T-helper 17 cell (primary cell): ENCODE measurements around the gene SAP30BP. TPM values are rescaled to one million over a fixed set of nuclear protein-coding genes. Genes with fewer than 3 reads are reported as not detected.
A peak's percentile ranks its signal among the peaks of the same experiment; 100 is the strongest.

Experiments
- ATAC-seq: fragments of 150-1000 bp; cut with Tn5 transposase; 2 replicates; pipeline ENCODE4 v1.10.0; 2021; ENCODE audit warnings: mild to moderate bottlenecking, moderate library complexity
- DNase-seq, 3 donors: peaks; one replicate each; pipeline versions ENCODE4 v3.0.0 to v3.0.0-alpha.2; 2020 to 2021
- H3K9me3 ChIP-seq: one replicate; pipeline ENCODE4 v1.7.0; 2013; ENCODE audit warnings: low read length, mild to moderate bottlenecking; ENCODE audit not compliant: control insufficient read depth, poor library complexity, severe bottlenecking
- H3K27ac Mint-ChIP-seq: one replicate; pipeline ENCODE4 v1.8.0; 2022; ENCODE audit warnings: mild to moderate bottlenecking, moderate library complexity, mixed read lengths
- H3K27me3 Mint-ChIP-seq: one replicate; pipeline ENCODE4 v1.8.0; 2022; ENCODE audit warnings: mixed read lengths
- H3K36me3 Mint-ChIP-seq: one replicate; pipeline ENCODE4 v1.8.0; 2022; ENCODE audit warnings: low read depth, mixed read lengths
- H3K4me1 Mint-ChIP-seq: one replicate; pipeline ENCODE4 v1.8.0; 2022; ENCODE audit warnings: mild to moderate bottlenecking, mixed read lengths
- H3K4me3 Mint-ChIP-seq: one replicate; pipeline ENCODE4 v1.8.0; 2022; ENCODE audit warnings: mild to moderate bottlenecking, moderate library complexity, mixed read lengths
- total RNA-seq, 4 donors: library from RNA in 2 of 4; stranded (reverse) in 2 of 4; gene quantifications; one replicate each; pipeline ENCODE4 v1.2.3 and lab custom pipeline; 2022 to 2026

Gene SAP30BP
- total RNA-seq (100 to 1,000 TPM; 178 to 235 TPM), total RNA-seq (lab: John Stamatoyannopoulos, UW) (126 to 132 reads per million in 2 donors)

DNA sequence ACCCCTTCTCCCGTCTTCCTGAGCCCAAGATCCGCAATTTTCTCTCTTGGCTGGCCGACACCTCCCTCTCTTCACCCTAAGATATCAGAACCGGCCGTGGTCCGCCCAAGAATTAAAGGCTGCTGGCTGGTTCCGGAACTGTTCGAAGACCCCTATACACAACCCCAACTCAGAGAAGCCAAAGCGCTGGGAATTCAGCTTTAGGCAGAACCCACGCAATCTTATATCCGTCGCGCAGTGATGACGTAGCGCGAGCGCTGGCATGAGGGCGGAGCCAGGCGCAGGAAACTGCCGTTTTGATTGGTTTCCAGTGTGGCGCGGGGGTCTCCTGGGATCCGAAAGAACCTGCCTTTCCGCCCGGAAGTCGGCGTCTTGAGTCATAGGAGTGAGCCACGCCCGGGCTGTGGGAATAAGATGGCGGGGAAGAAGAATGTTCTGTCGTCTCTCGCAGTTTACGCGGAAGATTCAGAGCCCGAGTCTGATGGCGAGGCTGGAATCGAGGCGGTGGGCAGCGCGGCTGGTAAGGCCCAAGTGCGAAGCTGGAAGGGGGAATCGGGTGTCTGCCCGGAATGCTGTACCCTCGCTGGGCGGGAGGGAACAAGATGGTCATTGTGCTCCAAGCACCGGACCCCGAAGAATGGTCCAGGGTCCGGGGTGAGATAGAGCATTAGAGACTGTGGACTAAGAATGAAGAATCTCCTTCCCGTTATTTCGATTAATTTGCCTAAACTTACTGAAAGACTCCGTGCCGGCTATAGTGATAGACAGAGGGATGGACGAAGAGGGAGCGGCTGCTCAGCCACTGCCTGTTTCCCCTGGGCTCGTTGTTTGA, at the start of gene SAP30BP, which contains the start of gene RECQL5:
TSS of gene SAP30BP (plus strand) at position 380 of the 832 bp plus-strand sequence. CDS start at position 415, 35 bp downstream.
TSS of gene RECQL5 (minus strand) at position 196 of the 832 bp plus-strand sequence. CDS start 597 bp downstream, outside the sequence.
- peaks cover 9% of the 10 kb centered on the region for H3K36me3 Mint-ChIP-seq
- H3K27ac Mint-ChIP-seq, result no peak within 1 kb of the TSS
- DNase-seq, result peak; percentile 91 to 98 (median 96)
- peak; percentile 100 for ATAC-seq
- no peaks in the 10 kb centered on the region for H3K27me3 Mint-ChIP-seq
- H3K4me3 Mint-ChIP-seq, result peak within 1 kb of the TSS; percentile 49
- no peaks in the 10 kb centered on the region for H3K9me3 ChIP-seq
- peaks cover 10% of the 10 kb centered on the region for H3K4me1 Mint-ChIP-seq

DNA sequence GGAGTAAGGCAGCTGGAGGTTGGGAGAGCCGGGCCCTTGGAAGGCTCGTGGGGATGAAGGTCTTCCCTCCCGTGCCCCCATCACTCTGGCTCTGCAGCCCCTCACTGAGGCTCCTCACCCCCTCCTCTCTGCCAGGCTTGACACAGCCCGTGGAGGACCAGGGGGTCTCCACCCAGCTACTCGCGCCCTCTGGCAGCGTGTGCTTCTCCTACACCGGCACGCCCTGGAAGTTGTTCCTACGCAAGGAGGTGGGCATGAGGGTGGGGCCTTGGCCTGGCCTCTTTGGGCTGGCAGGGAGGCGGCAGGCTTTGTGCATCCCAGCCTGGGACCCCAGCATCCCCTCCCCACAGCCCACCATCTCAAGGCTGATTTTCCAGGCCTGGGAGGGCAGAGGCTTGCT, 49.5 kb upstream of the SAP30BP start:
- no peak for DNase-seq

DNA sequence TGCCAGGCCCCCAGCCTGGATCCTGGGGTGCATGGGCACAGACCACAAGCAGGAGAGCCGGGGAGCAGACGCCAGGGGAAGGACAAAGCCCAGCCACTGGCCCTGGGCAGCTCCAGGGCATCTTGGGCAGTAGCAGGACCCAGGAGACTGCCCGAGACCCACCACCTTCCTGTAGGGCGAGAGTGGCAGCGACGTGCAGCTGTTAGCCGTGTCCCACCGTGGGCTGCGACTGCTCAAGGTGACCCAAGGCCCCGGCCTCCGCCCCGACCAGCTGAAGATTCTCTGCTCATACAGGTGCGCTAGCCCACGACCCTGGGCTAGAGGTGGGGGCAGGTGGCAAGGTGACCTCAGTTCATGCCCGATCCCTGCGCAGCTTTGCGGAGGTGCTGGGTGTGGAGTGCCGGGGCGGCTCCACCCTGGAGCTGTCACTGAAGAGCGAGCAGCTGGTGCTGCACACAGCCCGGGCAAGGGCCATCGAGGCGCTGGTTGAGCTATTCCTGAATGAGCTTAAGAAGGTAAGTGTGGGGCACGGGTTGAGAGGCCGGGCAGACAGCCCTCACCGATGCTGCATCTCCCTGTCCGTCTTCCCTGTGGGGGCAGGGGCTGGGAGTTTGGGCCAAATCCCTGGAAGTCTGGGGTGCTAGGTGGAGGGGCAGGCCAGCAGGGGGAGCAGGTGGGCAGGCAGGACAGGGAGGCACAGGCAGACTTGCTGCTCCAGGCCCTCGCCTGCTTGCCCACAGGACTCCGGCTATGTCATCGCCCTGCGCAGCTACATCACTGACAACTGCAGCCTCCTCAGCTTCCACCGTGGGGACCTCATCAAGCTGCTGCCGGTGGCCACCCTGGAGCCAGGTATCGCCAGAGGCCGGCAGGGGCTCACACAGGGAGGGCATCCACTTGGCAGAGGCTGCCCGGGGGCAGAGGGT, 47.4 kb upstream of the SAP30BP start:
- no peaks in the 10 kb centered on the region for H3K9me3 ChIP-seq
- Mint-ChIP-seq H3K27me3 (no peaks in the 10 kb centered on the region), H3K36me3 (no peaks in the 10 kb centered on the region), H3K4me1 (peaks cover 11% of the 10 kb centered on the region), H3K27ac (no peak overlapping the region), H3K4me3 (no peak overlapping the region)
- ATAC-seq (no peak), DNase-seq (no peak)

More for the DNA sequence above, 49.5 kb upstream of the SAP30BP start:
- Mint-ChIP-seq H3K4me1 (peaks cover 9% of the 10 kb centered on the region), H3K4me3 (no peak overlapping the region), H3K36me3 (no peaks in the 10 kb centered on the region), H3K27me3 (no peaks in the 10 kb centered on the region), H3K27ac (no peak overlapping the region)
- ATAC-seq, result no peak
- no peaks in the 10 kb centered on the region for H3K9me3 ChIP-seq

DNA sequence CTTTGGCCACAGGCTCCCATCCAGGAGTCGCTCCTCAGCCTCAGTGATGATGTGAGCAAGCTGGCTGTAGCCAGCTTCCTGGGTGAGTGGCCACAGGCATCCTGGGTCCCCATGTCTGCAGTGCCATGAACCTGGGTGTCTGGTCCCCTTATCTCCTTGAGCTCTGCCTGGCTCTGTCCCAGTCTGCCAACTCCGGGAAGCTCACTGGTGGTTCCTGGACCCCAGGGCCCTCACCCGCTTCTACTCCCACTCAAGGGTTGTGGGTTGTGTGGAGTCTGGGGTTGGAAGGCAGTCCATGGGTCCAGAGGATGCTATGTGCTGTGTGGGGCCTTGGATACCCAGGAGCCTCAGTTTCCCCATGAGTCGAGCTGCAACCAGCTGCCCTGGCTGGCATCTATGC, 45.6 kb upstream of the SAP30BP start:
- no peak for DNase-seq
- Mint-ChIP-seq H3K4me1 (peaks cover 9% of the 10 kb centered on the region), H3K36me3 (no peaks in the 10 kb centered on the region), H3K27me3 (no peaks in the 10 kb centered on the region), H3K27ac (no peak overlapping the region), H3K4me3 (no peak overlapping the region)
- ATAC-seq, result no peak
- H3K9me3 ChIP-seq, result no peaks in the 10 kb centered on the region

DNA sequence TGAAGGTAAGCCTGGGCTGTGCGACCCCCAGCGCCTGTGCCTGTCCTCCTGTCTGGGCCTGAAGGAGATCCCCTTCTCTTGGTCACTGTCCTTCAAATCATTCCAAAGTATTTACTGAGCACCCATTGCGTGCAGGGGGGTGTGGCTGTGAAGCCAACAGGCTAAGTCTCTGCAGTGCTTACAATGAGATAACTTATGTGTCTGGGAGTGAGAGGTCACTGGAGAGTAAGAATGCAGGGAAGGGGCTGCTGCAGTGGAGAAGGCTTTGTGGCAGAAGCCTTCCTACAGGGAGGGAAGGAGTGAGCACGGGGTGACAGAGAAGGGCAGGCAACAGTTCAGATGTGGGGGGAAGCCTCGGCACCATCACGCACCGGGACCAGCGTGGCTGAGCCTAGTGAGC, 45.1 kb upstream of the SAP30BP start:
- Mint-ChIP-seq H3K27me3 (no peaks in the 10 kb centered on the region), H3K4me3 (no peak overlapping the region), H3K36me3 (no peaks in the 10 kb centered on the region), H3K4me1 (peaks cover 9% of the 10 kb centered on the region), H3K27ac (peak overlapping the region; percentile 29)
- H3K9me3 ChIP-seq, result no peaks in the 10 kb centered on the region
- DNase-seq (no peak), ATAC-seq (no peak)

DNA sequence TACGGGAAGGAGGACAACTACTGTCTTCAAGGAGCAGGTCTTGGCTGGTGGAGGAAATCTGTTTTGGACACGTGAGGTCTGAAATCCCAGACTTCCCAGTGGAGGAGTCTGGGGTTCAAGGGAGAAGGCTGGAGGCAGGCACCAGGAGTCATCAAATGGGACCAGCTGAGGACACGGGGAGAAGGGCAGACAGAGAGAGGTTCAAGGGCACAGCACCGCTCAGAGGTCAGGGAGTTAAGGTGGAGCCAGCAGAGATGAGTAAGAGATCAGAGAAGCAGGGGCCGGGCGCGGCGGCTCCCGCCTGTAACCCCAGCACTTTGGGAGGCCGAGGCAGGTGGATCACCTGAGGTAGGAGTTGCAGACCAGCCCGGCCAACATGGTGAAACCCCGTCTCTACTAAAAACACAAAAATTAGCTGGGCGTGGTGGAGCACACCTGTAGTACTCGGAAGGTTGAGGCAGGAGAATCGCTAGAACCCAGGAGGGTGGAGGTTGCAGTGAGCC, 44.3 kb upstream of the SAP30BP start:
- H3K9me3 ChIP-seq, result no peaks in the 10 kb centered on the region
- DNase-seq (no peak), ATAC-seq (no peak)
- Mint-ChIP-seq H3K36me3 (no peaks in the 10 kb centered on the region), H3K27me3 (no peaks in the 10 kb centered on the region), H3K27ac (peak overlapping the region; percentile 29), H3K4me1 (peaks cover 9% of the 10 kb centered on the region), H3K4me3 (no peak overlapping the region)

DNA sequence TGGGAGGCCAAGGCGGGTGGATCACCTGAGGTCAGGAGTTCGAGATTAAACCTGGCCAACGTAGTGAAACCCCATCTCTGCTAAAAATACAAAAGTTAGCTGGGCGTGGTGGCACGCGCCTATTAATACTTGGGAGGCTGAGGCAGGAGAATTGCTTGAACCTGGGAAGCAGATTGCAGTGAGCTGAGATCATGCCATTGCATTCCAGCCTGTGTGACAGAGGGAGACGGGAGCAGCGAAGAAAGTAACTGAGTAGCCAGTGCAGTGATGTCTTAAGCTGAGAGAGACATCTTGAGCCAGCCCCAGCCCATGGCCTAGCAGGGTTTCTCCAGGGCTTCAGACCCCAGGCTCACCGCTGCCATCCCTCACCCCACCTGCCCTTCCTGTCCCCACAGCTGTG, 43.8 kb upstream of the SAP30BP start:
- Mint-ChIP-seq H3K27me3 (no peaks in the 10 kb centered on the region), H3K4me3 (no peak overlapping the region), H3K4me1 (peaks cover 9% of the 10 kb centered on the region), H3K36me3 (no peaks in the 10 kb centered on the region), H3K27ac (no peak overlapping the region)
- DNase-seq (no peak), ATAC-seq (no peak)
- H3K9me3 ChIP-seq, result no peaks in the 10 kb centered on the region

DNA sequence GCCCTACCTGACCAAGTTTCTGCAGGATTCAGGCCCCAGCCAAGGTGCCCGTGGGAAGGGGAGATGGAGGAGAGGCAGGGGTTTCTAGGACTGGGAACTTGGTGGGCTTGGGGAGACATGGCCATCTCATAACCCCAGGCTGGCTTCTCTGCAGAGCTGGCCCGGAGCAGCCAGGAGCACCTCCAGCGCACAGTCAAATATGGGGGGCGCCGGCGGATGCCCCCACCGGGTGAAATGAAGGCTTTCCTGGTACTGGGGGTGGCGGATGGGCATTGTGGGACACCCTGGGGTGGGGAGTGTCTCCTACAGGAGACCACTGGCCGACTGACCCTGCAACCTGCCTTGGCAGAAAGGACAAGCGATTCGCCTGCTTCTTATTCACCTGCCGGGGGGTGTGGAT, 43.1 kb upstream of the SAP30BP start:
- no peak for ATAC-seq
- Mint-ChIP-seq H3K27ac (no peak overlapping the region), H3K4me3 (no peak overlapping the region)

DNA sequence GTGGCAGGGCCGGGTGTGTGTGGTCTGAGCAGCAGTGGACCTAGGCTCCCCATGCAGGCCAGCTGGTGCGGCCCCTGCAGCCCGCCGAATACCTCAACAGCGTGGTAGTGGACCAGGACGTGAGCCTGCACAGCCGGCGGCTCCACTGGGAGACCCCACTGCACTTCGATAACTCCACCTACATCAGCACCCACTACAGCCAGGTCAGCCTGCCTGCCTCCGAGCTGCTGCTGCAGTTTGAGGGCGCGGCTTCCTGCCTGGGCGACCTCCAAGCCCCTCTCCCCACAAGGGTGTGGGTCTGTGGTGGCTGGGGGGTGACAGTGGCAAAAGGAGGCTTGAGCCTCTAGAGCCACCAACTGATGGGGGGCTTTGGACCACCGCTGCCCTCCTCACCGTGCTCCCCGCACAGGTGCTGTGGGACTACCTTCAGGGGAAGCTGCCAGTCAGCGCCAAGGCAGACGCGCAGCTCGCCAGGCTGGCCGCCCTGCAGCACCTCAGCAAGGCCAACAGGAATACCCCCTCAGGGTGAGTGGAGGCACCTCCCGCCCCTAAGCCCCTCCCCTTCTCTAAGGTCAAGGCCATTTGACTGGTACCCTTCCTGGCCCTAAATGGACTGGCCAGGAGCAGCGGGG, 42.3 kb upstream of the SAP30BP start:
- Mint-ChIP-seq H3K27ac (no peak overlapping the region), H3K4me3 (no peak overlapping the region), H3K27me3 (no peaks in the 10 kb centered on the region), H3K36me3 (no peaks in the 10 kb centered on the region), H3K4me1 (peaks cover 9% of the 10 kb centered on the region)
- ATAC-seq, result no peak
- no peaks in the 10 kb centered on the region for H3K9me3 ChIP-seq
- no peak for DNase-seq

More for the DNA sequence above, 43.1 kb upstream of the SAP30BP start:
- no peak for DNase-seq
- no peaks in the 10 kb centered on the region for H3K36me3 Mint-ChIP-seq
- peaks cover 9% of the 10 kb centered on the region for H3K4me1 Mint-ChIP-seq
- H3K27me3 Mint-ChIP-seq, result no peaks in the 10 kb centered on the region
- no peaks in the 10 kb centered on the region for H3K9me3 ChIP-seq

DNA sequence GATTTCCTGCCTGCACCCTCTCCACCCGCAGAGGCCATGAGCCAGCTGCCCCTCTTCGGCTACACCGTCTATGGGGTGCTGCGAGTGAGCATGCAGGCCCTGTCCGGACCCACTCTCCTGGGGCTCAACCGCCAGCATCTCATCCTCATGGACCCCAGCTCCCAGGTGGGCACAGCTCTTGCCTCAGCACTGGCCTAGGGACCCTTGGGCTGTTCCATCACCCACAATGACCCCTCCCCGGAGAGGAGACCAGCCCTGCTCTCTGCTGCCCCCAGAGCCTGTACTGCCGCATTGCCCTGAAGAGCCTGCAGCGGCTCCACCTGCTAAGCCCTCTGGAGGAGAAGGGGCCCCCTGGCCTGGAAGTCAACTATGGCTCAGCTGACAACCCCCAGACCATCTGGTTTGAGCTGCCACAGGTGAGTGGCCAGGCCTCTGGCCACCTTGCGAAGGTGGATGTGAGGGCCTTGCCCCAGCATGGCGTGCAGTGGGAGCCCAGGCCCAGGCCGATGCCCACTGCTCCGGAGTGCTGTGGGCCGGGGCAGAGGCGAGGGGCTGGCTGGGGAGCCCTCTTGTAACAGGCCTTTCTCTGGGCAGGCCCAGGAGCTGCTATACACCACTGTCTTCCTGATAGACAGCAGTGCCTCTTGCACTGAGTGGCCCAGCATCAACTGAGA, 41.2 kb upstream of the SAP30BP start:
- peak; percentile 63 for ATAC-seq
- DNase-seq, result no peak
- H3K4me1 Mint-ChIP-seq, result peaks cover 9% of the 10 kb centered on the region

DNA sequence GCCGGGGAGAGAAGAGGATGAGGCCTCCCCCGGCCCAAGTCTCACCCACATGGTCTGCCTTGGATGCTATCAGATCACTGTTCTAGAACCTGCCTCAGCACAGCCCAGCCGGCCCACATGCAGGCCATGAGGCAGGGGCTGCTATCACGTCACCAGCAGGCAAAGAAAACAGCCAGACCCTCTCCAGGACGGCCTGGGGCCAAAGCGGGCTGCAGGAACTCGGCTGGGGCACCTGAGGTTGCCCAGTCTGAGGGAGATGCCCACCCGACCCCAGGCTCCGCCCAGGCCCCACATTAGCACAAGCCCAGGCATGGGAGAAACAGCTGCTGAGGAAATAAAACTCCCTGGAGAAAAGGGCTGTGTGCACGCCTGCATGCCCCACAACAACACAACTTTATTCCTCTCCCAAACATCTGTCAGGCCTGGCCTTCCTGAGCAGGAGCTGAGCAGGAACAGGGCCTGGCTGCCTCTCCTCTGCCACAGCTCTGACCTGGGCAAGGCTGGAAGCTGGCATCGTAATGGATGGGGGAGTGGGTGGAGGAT, 40.6 kb upstream of the SAP30BP start:
- Mint-ChIP-seq H3K36me3 (no peaks in the 10 kb centered on the region), H3K4me3 (no peak overlapping the region), H3K4me1 (peaks cover 9% of the 10 kb centered on the region), H3K27ac (no peak overlapping the region), H3K27me3 (no peaks in the 10 kb centered on the region)
- DNase-seq, result no peak
- no peak for ATAC-seq
- H3K9me3 ChIP-seq, result no peaks in the 10 kb centered on the region

More for the DNA sequence above, 41.2 kb upstream of the SAP30BP start:
- Mint-ChIP-seq H3K27me3 (no peaks in the 10 kb centered on the region), H3K27ac (no peak overlapping the region), H3K36me3 (no peaks in the 10 kb centered on the region), H3K4me3 (no peak overlapping the region)
- H3K9me3 ChIP-seq, result no peaks in the 10 kb centered on the region

DNA sequence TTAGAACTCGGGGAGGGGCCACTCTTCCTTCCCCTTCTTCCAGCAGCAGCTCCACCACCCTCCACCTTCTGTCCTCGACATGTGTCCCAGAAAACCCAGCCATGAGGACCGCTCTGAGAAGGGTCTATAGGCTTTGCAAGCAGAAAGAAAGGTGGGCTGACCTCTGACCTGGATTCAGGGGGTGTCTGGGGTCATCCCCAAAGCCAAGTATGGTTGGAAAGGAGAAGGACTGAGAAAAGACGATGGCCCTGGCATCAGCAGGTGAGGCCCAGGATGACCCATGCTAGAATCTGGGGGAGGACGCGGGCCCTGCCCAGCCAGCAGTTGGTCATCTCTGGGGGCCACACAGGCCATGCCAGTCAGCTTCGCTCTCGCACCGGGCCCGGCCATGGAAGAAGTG, 40.0 kb upstream of the SAP30BP start:
- H3K27me3 Mint-ChIP-seq, result no peaks in the 10 kb centered on the region
- DNase-seq (no peak), ATAC-seq (no peak)
- H3K4me1 Mint-ChIP-seq, result peaks cover 8% of the 10 kb centered on the region
- no peak overlapping the region for H3K27ac Mint-ChIP-seq
- H3K4me3 Mint-ChIP-seq, result no peak overlapping the region
- H3K9me3 ChIP-seq, result no peaks in the 10 kb centered on the region
- H3K36me3 Mint-ChIP-seq, result no peaks in the 10 kb centered on the region
